ENCODE data around the gene NCS1.

Gene NCS1

DNA sequence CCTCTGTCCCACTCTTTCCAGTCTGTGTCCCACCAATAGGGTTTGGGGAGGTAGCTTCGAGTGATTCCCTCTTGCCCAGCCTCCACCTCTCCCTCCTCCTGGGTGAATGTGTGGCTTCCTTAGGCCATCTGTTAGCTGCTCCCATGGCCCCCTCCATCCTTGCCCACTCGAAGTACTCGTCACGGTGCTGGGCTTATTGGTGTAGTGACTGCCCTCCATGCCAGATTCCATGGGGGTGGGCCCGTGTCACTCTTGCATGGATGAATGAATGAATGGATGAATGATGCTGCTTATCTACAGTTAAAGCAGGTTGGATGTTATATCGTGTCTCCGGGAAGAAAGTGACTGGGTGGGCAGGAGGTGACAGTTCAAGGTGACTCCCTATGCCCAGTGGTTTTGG is 112.5 kb downstream of the NCS1 start:
- DNase-seq (ENCODE audit: insufficient read length, low spot score) (no peak), FAIRE-seq (no peak)

DNA sequence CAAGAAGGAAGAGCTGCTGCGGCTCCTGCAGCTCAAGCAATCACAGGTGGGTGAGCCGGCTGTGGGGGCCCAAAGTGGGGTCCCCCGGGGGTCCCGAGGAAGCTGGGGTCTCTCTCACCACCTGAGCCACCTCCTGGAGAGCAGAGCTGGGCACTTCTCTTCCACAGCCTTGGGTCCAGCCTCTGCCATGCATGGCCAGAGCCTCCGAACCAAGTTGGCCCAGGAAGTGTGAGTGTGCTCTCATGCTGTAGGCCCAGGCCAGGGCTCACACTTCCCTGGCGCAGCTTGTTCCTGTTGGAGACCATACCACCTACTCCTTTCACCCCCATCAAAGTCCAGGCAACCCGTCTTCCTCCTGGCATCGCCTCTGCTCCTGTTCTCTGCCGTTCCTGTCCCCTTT is 113.1 kb downstream of the NCS1 start:
- DNase-seq (ENCODE audit: insufficient read length, low spot score) (no peak), FAIRE-seq (no peak)

DNA sequence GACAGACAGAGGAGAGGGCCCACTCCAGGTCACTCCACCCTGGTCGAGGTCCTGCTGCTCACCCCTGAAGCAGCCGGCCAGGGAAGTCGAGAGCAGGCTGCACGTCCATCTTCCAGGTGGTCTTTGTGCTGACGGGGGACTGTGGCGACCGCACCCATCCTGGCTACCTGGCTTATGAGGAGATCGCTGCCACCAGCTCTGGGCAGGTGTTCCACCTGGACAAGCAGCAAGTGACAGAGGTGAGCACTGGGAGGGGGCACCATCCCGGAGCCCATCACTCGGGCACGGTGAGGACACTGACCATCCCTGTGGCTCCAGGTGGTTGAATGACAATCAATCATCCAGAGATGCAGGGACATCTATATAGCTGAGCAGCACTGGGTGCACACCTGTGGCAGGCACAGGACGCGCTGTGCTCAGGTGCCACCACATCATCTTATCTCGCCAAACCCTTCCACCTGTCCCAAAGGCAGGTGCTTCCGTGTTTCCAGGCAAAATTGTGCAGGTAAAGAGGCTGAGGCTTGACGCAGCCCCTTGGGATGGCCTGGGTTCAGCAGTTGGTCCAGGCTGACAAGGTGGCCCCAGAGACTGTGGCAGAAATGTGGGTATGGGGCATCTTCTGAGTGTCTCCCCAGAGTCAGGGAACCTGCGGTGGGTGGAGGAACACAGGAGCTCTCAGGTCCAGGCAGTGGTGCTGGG is 114.0 kb downstream of the NCS1 start:
- no peak for FAIRE-seq
- no peak for DNase-seq (ENCODE audit: insufficient read length, low spot score)

Measured in HTR-8/SVneo (cell line).